ENCODE data around the gene RTL1.

GRCh38 chr14:100874051-100874410, 29.5 kb downstream of the RTL1 start:
- TF ChIP-seq POLR2AphosphoS5 (IDR thresholded peaks at IDR 0.05; ENCODE audit: low read depth, low read length) = no peak
- no peak for TF ChIP-seq TAF1 (IDR thresholded peaks at IDR 0.05; ENCODE audit: borderline replicate concordance, insufficient read depth, low read length)
- TF ChIP-seq SIN3A (IDR thresholded peaks at IDR 0.05; ENCODE audit: borderline replicate concordance, insufficient read depth, low read length) = no peak
- no peak for TF ChIP-seq REST (IDR thresholded peaks at IDR 0.05; ENCODE audit: insufficient read depth in 1 of 2, low read depth in 2 of 2, low read length in 2 of 2)
